GM18951 (cell line): ENCODE measurements around the gene SLCO1C1.
"Not testable (repeated sequence)": the region's sequence is repeated elsewhere in the genome, so short reads cannot be mapped to it uniquely, and the experiment has no call there.

Source experiments
- POLR2A ChIP-seq: IDR thresholded peaks from 4 replicates; pipeline ENCODE4 v1.6.1; 2011; ENCODE audit warnings: mild to moderate bottlenecking; ENCODE audit not compliant: insufficient read length, insufficient read depth; ENCODE audit errors: extremely low read depth
- in situ Hi-C: fragments of 300-500 bp; cut with MboI; formaldehyde crosslinking; loops from one replicate; pipeline ENCODE4 v1.12.0; 2022; ENCODE audit warnings: low sequenced_read_pairs, mixed read lengths, inconsistent platforms; ENCODE audit not compliant: unreplicated experiment

Gene SLCO1C1

GRCh38 chr12:20722142-20722541, 27.0 kb downstream of the SLCO1C1 start:
- TF ChIP-seq POLR2A, result no peak

GRCh38 chr12:20731274-20731673, 36.1 kb downstream of the SLCO1C1 start:
- in situ Hi-C loops, result no loop called here

More at GRCh38 chr12:20722142-20722541, 27.0 kb downstream of the SLCO1C1 start:
- in situ Hi-C loops, result no loop called here

GRCh38 chr12:20740972-20741371, 45.8 kb downstream of the SLCO1C1 start:
- in situ Hi-C loops, result no loop called here
- TF ChIP-seq POLR2A, result no peak

More at GRCh38 chr12:20731274-20731673, 36.1 kb downstream of the SLCO1C1 start:
- TF ChIP-seq POLR2A, result no peak

- TF ChIP-seq POLR2A, result no peak
- in situ Hi-C loops, result no loop called here
Measured at GRCh38 chr12:20748198-20748597, 53.1 kb downstream of the SLCO1C1 start.

- in situ Hi-C loops, result no loop called here
- no peak for TF ChIP-seq POLR2A
Measured at GRCh38 chr12:20751046-20751445, 55.9 kb downstream of the SLCO1C1 start.

- TF ChIP-seq POLR2A, result no peak
- in situ Hi-C loops, result no loop called here
Measured at GRCh38 chr12:20777420-20777819, 82.3 kb downstream of the SLCO1C1 start.

GRCh38 chr12:20778969-20779368, 83.8 kb downstream of the SLCO1C1 start:
- TF ChIP-seq POLR2A, result no peak
- in situ Hi-C loops, result no loop called here

GRCh38 chr12:20779971-20780370, 84.8 kb downstream of the SLCO1C1 start:
- in situ Hi-C loops, result not testable (repeated sequence)

GRCh38 chr12:20783796-20784357, 88.7 kb downstream of the SLCO1C1 start:
- in situ Hi-C loops, result not testable (repeated sequence)

- in situ Hi-C loops, result no loop called here
- no peak for TF ChIP-seq POLR2A
Measured at GRCh38 chr12:20792971-20793370, 97.8 kb downstream of the SLCO1C1 start.

- TF ChIP-seq POLR2A, result no peak
- in situ Hi-C loops, result no loop called here
Measured at GRCh38 chr12:20798554-20798953, 103.4 kb downstream of the SLCO1C1 start.

GRCh38 chr12:20800160-20800559, 105.0 kb downstream of the SLCO1C1 start:
- in situ Hi-C loops, result no loop called here
- no peak for TF ChIP-seq POLR2A

- in situ Hi-C loops, result no loop called here
- TF ChIP-seq POLR2A, result no peak
Measured at GRCh38 chr12:20801035-20801434, 105.9 kb downstream of the SLCO1C1 start.
